ENCODE measurements around the gene ZNF423.

ZNF423 gene

GRCh38 chr16:49869731-49870130 is 13.8 kb upstream of the ZNF423 start:
- no peak for DNase-seq

DNA sequence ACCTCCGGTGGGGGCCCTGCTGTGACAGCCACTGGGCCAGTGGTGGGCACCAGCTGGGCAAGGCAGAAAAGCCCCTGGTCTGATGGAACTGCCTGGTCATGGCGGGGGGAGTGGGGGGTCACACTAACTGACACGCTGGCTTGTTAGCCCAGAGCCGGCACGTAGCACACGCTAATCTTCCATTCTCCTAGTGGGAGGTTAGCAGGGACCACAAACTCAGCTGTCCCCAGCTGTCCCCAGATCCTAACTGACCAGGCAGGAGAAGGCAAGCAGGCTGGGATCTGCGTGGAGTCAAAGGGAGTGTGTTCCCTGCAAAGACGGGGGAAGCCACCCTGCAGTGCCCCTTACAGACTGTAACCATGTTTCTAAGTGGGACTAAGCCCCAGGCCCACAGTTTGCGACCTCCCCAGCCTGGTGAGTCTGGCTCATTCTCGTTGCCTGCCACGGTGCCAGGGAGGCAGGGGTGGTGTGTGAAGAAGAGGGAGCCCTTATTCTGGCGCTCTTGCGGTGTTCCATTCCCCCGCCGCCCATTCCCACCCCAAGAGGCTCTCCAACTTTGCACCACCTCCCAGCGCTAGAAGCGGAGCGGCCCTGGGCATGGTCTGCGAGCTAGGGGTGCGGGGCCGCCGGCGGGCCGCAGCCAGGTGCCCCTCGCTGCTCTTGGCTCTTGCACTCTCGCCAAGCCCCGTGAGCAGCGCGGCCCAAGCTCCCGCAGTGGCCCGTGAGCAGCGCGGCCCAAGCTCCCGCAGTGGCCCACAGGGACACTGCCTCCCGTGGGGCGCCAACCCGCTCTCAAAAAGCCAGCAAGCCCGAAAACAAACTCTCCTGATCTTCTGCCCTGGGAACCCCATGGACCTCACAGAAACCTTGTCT is 12.1 kb upstream of the ZNF423 start:
- no peak for DNase-seq

DNA sequence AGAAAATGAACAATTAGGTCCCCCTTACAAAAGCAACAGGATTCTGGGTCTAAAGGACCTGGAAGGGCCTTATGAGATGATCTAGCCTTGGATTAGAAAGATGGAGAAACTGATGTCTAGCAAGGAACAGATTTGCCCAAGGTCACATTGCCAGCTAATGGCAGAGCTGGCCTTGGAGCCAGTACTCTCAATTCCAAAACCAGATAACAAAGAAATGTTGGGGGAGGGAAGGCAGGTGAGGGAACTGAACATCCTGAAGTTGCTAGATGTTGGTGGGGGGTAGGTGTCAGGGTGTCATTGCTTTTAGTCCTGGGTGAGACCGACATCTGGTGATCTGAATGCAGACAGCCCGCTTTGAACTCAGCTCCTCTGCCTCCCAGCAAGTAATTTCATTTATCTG is 11.3 kb upstream of the ZNF423 start:
- DNase-seq, result no peak

- no peak for DNase-seq
Observed at GRCh38 chr16:49866595-49867071, 10.7 kb upstream of the ZNF423 start.

DNA sequence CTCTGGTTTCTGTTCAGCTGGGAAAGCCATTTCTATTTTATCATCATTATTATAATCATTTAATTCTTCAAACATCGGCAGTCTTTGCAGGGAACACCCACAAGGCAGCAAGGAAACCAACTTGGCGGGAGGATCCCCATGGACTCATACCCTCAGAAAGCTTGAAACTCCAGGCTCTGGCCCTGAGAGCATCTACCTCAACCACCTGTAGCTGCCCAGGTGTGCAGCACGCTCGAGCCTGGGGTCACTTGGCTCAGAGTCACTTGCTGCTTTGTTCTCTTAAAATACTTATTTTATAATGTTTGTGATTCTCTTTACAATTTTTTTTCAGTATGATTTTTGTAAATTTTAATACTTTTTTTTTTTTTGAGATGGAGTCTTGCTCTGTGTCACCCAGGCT is 6.8 kb upstream of the ZNF423 start:
- no peak for DNase-seq

DNA sequence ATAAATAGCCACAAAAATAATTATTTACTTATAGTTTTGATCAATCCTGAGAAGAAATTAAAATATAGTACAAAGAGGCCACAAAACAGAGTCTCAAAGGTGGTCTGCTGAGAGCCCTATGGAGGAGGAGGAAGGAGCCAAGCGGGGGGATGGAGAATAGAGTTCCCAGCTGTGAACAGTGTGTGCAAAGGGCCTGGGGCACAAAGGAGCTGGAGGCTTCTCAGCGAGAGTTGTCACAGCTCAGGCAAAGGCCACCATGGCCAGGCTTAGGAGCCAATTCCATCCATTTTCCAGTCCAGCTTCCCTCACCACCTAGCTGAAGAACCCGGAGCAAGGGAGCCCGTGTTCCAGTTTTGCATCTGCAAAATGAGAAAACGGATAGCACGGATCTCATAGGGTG is 5.4 kb upstream of the ZNF423 start:
- DNase-seq, result no peak

GRCh38 chr16:49860593-49860992 is 4.7 kb upstream of the ZNF423 start:
- no peak for DNase-seq

DNA sequence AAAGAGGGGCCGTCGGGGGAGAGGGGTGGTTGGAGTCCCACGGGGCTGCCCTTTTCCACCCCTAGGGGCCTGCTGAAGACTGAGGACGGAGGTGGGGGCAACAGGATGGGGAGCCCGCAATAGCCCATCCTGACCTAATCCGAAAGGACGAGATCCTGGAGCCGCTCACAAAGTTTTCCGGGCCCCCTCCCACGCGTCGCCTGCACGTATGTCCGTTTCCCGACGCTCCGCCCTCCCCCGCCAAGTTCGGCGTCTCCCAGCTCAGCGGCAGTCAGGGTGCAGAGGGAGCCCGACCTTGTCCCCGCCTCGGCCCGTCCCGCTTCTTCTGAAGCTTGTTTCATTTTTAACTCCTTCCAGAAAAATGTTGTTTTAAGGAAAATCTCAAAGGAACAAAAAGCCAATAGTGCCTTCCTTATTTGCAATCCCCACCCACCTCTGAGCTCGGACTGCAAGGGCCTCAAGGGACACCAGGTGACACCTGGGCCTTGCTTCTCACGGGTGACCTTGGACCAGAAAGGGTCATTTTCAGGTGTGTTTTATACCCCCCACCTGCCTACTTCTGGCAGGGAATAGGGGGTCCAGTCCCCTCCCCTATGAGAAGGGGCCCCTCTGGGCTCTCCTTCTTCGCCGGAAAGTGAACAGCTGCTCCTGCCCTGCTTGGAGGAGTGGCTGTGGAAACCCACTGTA is 3.4 kb upstream of the ZNF423 start:
- DNase-seq, result no peak

DNA sequence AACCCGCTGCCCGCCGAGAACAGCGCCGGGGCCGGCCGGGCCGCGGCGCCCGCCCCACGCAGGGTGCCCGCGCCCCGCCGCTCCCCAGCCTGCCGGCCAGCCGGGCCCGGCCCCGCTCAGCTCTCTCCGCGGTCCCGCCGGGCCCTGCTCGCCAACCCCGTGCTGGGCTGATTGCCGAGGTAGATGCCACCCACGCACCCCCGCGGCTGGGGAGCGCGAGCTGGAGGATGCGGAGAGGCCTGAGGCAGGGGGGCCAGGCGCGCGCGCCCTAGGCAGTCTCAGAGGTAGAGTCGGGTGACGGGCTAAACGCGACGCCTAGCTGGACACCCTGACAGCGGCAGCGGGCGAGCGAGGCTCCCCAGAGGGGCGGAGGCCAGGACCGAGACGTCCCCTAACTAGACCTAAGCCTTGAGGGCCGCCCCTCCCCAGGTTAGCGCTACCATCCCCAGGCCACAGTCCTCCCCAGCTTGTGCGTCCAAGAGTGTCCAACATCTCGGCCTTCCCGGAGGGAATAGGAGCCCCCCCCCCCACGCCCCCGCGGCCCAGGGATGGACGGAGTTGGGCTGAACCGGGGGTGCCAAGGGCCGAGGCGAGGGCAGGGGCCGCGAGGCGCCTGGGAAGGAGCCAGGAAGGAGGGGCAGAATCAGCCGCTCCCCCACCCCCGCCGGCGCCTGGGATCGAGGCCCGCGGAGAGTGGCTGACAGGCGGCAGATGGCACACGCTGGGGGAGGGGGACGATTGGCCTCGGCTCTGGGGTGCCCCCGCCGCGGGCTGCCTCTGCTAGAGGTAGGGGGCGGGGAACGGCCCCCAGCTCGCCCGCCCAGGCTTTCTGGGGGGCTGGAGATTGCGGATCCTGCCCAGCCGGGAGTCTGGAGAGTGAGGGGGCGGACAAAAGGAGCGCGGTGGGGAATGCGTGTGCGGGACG is 2.5 kb upstream of the ZNF423 start:
- DNase-seq, result peak; percentile 41 to 53

- peak in 1 of 2 experiments; percentile 34 for DNase-seq
Observed at GRCh38 chr16:49857423-49858181, 1.7 kb upstream of the ZNF423 start.

DNA sequence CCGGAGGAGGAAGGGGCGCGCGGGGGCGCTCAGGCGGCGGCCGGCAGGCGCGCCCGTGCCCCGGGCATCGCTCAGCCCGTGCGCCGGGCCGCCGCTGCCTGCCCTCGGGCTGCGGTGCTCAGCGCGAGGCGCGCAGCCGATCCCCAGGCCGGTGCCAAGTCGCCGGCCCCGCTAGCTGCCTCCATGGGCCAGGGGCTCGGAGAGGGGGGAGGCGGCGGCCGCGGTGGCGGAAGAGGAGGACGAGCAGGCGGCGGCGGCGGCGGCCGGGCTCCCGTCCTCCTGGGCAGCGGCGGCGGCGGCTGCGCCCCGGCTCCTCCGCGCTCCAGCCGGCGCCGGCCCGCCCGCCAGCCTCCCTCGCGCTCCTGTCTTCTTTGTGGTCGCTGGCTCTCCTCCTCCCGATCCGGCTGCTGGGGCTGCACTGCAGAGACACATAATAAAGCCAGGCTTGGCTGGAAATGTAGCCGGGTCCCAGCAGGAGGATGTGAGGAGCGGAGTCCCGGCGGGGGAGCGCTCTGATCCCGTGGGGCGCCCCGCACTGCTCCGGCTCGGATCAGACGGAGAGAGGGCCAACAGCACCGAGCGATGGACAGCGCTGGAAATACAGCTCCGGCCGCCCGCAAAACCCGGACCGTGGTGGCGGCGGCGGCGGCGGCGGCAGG is 889 bp upstream of the ZNF423 start:
- DNase-seq, result no peak

GRCh38 chr16:49855280-49855821 is 561 bp downstream of the ZNF423 start:
- DNase-seq, result peak; percentile 58 to 65

DNA sequence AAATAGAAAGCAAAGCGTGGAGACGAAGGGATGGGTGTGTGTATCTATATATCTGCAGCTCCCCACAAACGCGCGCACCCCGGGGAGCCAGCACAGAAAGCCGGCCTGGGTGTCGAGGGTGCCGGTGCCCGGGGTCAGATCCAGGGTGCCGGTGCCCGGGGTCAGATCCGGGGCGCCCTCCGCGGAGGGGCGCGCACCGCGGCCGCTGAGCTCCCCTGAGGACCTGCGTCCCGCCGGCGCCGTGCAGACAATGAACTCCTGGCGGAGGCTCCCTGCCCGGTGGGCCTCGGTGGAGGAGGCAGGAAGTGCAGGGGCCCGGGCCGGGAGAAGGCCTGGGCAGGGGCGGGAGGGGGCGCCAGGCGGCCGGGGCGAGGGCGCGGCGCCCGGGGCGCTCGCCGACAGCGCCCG is 1.1 kb downstream of the ZNF423 start:
- DNase-seq, result no peak

DNA sequence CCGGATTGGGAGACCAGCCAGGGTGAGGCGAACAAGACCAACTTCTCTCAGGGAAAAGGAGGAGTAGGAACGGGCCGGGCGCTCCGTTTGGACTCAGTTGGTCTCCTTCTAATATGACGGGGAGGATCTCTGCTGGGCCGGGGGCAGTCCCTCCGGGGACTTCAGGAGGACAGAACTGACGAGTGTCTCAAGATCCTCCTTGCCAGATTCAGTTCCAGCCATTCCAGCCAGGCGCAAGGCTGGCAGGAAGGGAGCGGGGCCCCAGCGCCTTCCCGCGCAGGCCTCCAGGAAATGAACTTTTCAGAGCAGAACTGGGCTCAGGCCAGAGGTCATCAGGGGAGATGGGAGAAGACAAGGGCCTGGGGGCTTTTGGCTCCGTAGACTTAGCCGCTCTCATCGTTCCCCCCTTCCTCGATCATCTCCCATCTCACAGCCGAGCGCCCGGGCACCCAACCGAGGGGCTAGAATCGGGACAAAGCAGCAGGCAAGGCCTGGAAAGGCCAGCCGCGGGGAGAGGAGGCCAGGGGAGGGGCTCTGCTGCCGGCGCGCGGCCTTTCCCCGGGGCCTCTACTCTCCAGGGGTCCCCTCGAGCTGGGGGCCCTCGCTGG is 1.6 kb downstream of the ZNF423 start:
- no peak for DNase-seq

GRCh38 chr16:49852279-49852678 is 3.6 kb downstream of the ZNF423 start:
- no peak for DNase-seq

- DNase-seq, result no peak
Observed at GRCh38 chr16:49851468-49851787, 4.5 kb downstream of the ZNF423 start.

GRCh38 chr16:49850558-49851467 is 5.1 kb downstream of the ZNF423 start:
- no peak for DNase-seq

DNA sequence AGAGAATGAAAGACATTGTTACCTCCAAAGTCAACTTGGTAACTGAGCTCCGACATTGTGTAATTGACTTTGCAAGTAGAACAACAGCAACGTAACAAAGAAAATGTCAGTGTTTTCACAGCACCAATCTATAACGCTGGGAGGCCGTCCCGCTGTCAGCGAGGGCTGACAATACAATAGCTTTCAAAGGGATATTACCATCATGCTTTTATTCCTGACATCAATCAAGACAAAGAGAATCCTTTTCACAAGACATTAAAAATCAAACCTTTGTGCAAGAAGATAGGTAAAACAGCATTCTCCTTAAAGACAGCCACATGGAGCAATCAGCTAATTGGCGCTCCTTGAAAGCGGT is 6.2 kb downstream of the ZNF423 start:
- no peak for DNase-seq

GRCh38 chr16:49849037-49849753 is 6.7 kb downstream of the ZNF423 start:
- DNase-seq, result no peak
